Endometrium (tissue), 2 donors: Measurements from ENCODE around the gene CDC42EP5.
"Not testable (repeated sequence)": the region's sequence is repeated elsewhere in the genome, so short reads cannot be mapped to it uniquely, and the experiment has no call there.

Experiments used
- FAIRE-seq: peaks from 2 replicates; lab custom pipeline; 2012; peaks lifted over from hg19 to GRCh38; lab: Jason Lieb, UNC
- donor health status: control.
- donor health status: control.

Gene CDC42EP5

GRCh38 chr19:54448040-54448773 is 24.9 kb downstream of the CDC42EP5 start:
- FAIRE-seq = no peak

GRCh38 chr19:54446349-54446748 is 26.7 kb downstream of the CDC42EP5 start:
- not testable (repeated sequence) for FAIRE-seq

GRCh38 chr19:54444737-54445136 is 28.4 kb downstream of the CDC42EP5 start:
- no peak for FAIRE-seq

GRCh38 chr19:54440641-54441040 is 32.5 kb downstream of the CDC42EP5 start:
- FAIRE-seq = no peak

GRCh38 chr19:54439174-54439851 is 33.8 kb downstream of the CDC42EP5 start:
- no peak for FAIRE-seq

- FAIRE-seq = no peak
Observed at GRCh38 chr19:54436628-54437252, 36.4 kb downstream of the CDC42EP5 start.

GRCh38 chr19:54436031-54436523 is 37.0 kb downstream of the CDC42EP5 start:
- no peak for FAIRE-seq

GRCh38 chr19:54435551-54436016 is 37.5 kb downstream of the CDC42EP5 start:
- FAIRE-seq = no peak

GRCh38 chr19:54434873-54435214 is 38.3 kb downstream of the CDC42EP5 start:
- no peak for FAIRE-seq

- no peak for FAIRE-seq
Observed at GRCh38 chr19:54434112-54434872, 38.8 kb downstream of the CDC42EP5 start.

- no peak for FAIRE-seq
Observed at GRCh38 chr19:54433697-54434096, 39.4 kb downstream of the CDC42EP5 start.

- FAIRE-seq = no peak
Observed at GRCh38 chr19:54432144-54432738, 40.9 kb downstream of the CDC42EP5 start.

- no peak for FAIRE-seq
Observed at GRCh38 chr19:54431255-54431838, 41.7 kb downstream of the CDC42EP5 start.

- FAIRE-seq = no peak
Observed at GRCh38 chr19:54430306-54431254, 42.5 kb downstream of the CDC42EP5 start.

GRCh38 chr19:54429545-54430227 is 43.4 kb downstream of the CDC42EP5 start:
- no peak for FAIRE-seq

GRCh38 chr19:54429176-54429495 is 44.0 kb downstream of the CDC42EP5 start:
- FAIRE-seq = no peak

- no peak for FAIRE-seq
Observed at GRCh38 chr19:54428323-54429175, 44.5 kb downstream of the CDC42EP5 start.

- FAIRE-seq = no peak
Observed at GRCh38 chr19:54427586-54427985, 45.5 kb downstream of the CDC42EP5 start.
